Measurements from ENCODE around the gene HIPK2. TPM values are rescaled to one million over a fixed set of nuclear protein-coding genes. Genes with fewer than 3 reads are reported as not detected.

The HIPK2 gene
- total RNA-seq, 4 donors from 2014 or later: 17.9 to 35.9 (median 22.4) TPM

DNA sequence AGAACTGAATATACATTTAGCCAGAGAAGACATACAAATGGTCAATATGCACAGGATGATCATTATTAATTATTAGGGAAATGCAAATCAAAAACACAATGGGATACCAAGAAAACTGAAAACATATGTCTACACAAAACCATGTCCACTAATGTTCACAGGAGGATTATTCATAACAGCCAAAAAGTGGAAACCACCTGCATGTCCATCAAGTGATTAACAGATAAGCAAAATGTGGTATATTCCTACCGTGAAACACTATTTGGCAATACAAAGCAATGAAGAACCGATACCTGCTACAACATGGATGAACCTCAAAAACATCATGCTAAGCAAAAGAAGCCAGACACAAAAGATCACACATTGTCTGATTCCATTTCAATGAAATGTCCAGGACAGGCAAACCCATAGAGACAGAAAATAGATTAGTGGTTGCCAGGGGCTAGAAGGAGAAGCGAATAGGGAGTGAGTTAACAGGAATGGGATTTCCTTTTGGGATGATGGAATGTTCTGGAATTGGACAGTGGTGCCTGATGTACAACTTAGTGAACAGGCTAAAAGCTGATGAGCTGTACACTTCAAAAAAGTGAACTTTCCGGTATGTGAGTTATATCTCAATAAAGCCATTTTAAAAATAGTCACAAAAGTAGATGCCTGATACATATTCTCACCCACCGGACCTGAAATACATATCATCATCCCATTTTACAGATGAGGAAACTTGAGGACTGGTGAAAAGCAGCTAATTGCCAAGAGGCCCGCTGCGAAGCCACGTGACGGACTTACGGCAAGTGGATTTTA lies 33.6 kb downstream of the HIPK2 start:
- no peak for ATAC-seq
- no peak overlapping the region for H3K27ac ChIP-seq
- no peak overlapping the region for H3K4me3 ChIP-seq
- WGBS, 2 donors (ENCODE audit: low coverage in 1 of 2): 92 to 95% methylated on average over 10 of the region's 10 CpGs
- H3K36me3 ChIP-seq: no peaks in the 10 kb centered on the region
- TF ChIP-seq, protein P1, sequence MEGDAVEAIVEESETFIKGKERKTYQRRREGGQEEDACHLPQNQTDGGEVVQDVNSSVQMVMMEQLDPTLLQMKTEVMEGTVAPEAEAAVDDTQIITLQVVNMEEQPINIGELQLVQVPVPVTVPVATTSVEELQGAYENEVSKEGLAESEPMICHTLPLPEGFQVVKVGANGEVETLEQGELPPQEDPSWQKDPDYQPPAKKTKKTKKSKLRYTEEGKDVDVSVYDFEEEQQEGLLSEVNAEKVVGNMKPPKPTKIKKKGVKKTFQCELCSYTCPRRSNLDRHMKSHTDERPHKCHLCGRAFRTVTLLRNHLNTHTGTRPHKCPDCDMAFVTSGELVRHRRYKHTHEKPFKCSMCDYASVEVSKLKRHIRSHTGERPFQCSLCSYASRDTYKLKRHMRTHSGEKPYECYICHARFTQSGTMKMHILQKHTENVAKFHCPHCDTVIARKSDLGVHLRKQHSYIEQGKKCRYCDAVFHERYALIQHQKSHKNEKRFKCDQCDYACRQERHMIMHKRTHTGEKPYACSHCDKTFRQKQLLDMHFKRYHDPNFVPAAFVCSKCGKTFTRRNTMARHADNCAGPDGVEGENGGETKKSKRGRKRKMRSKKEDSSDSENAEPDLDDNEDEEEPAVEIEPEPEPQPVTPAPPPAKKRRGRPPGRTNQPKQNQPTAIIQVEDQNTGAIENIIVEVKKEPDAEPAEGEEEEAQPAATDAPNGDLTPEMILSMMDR (IDR thresholded peaks at IDR 0.05): no peak
- no peak for TF ChIP-seq POLR2AphosphoS5 (IDR thresholded peaks at IDR 0.05)
- no peak for TF ChIP-seq EP300 (IDR thresholded peaks at IDR 0.05)
- no peak for TF ChIP-seq POLR2A (IDR thresholded peaks at IDR 0.05)
- H3K9me3 ChIP-seq: no peaks in the 10 kb centered on the region
- no peaks in the 10 kb centered on the region for H3K27me3 ChIP-seq
- H3K4me1 ChIP-seq: peaks cover 7 to 84% (median 21%) of the 10 kb centered on the region in 3 donors

DNA sequence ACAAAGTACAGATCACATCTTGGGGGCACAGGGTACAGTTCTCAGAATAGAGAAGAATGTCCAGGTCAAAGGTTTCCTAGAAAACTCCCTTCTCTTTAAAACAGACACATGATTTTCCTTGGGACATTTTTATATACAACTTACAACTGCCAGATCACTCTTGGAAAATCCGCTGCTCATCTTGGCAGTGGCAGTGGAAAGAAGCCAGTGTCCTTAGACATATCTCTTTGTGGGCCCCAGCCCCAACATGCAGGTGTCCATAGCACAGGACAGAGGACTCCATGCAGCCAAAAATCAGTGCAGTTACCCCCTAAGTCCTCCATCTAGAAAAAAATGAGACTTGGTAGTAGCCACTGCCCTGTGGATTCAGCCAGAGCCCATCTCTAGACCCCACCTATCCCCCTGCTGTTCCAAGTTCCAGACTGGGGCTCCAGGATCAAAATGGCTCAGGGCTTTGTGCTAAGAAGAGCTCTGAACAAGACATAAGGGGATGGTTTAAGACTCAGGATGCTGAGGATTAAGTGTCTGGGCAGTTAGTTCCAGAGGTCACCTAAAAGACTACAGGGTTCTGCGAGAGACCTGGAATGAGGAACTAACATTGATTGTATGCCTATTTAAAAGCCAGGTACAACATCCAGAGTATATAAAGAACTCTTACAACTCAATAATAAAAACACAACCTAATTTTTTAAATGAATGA lies 34.4 kb downstream of the HIPK2 start:
- no peak overlapping the region for H3K4me3 ChIP-seq
- no peaks in the 10 kb centered on the region for H3K27me3 ChIP-seq
- peaks cover 7 to 90% (median 21%) of the 10 kb centered on the region in 3 donors for H3K4me1 ChIP-seq
- H3K36me3 ChIP-seq: no peaks in the 10 kb centered on the region
- no peak for ATAC-seq
- TF ChIP-seq, protein P1 (IDR thresholded peaks at IDR 0.05): no peak
- no peak for TF ChIP-seq POLR2A (IDR thresholded peaks at IDR 0.05)
- TF ChIP-seq POLR2AphosphoS5 (IDR thresholded peaks at IDR 0.05): no peak
- TF ChIP-seq EP300 (IDR thresholded peaks at IDR 0.05): no peak
- WGBS, 2 donors (ENCODE audit: low coverage in 1 of 2): 50 to 54% methylated on average over 2 of the region's 2 CpGs
- no peaks in the 10 kb centered on the region for H3K9me3 ChIP-seq
- H3K27ac ChIP-seq: no peak overlapping the region

DNA sequence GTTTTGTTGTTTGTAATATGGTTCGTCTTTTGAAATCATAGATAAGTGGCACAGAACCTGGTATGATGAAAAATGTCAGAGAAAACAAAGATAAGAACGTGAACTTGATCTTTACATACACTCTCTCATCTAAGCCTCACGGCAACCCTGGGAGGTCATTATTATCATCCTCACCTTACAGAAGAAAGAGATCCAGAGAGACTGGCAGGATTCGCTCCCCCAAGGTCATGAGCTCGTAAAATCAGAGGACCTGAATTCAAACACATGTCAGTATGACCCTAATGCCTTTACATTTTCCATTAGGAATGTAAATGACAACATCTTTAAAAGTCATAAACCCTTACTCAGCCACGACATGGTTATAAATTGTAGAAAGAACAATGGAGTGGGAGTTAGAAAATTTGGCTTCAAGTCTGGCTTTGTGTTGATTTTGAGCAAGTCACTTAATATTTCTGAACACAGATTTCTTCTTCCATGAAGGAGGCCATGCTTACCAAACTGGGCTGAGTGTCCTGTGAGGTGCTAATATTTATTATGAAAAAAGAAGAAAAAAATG lies 35.9 kb downstream of the HIPK2 start:
- no peaks in the 10 kb centered on the region for H3K36me3 ChIP-seq
- WGBS, 2 donors (ENCODE audit: low coverage in 1 of 2): 82 to 88% methylated on average over 4 to 6 of the region's 6 CpGs
- TF ChIP-seq EP300 (IDR thresholded peaks at IDR 0.05) (no peak), POLR2AphosphoS5 (IDR thresholded peaks at IDR 0.05) (no peak), POLR2A (IDR thresholded peaks at IDR 0.05) (no peak)
- TF ChIP-seq, protein P1 (IDR thresholded peaks at IDR 0.05): no peak
- peaks cover 7 to 91% (median 23%) of the 10 kb centered on the region in 3 donors for H3K4me1 ChIP-seq
- ATAC-seq: no peak
- no peaks in the 10 kb centered on the region for H3K27me3 ChIP-seq
- no peak overlapping the region for H3K27ac ChIP-seq
- H3K9me3 ChIP-seq: no peaks in the 10 kb centered on the region
- H3K4me3 ChIP-seq: no peak overlapping the region

DNA sequence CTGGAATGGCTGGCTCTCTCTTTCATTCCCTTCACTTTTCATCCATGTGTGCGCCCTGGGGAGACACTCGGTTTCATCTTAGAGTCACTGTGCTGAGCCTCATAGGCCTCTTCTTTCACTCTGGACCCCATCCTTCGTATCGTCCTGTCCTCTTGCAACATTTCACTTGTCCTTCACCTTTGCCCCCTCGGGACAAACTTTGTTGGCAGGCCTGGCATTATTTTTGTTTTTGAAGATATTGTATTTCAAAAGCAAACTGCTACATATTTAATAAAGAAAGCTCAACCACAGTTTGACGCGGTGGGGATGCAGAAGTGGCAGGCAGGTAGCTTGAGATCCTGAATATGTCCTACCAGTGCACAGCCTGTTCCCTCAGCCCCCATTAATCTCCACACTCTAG lies 36.6 kb downstream of the HIPK2 start:
- H3K27ac ChIP-seq: peak overlapping the region in 3 of 4 donors; percentile 29 to 41 (median 39)
- H3K4me3 ChIP-seq: no peak overlapping the region
- no peaks in the 10 kb centered on the region for H3K9me3 ChIP-seq
- ATAC-seq: no peak
- no peaks in the 10 kb centered on the region for H3K27me3 ChIP-seq
- H3K4me1 ChIP-seq: peaks cover 7 to 84% (median 21%) of the 10 kb centered on the region in 3 donors
- TF ChIP-seq POLR2A (IDR thresholded peaks at IDR 0.05) (no peak), EP300 (IDR thresholded peaks at IDR 0.05) (no peak), POLR2AphosphoS5 (IDR thresholded peaks at IDR 0.05) (no peak)
- TF ChIP-seq, protein P1 (IDR thresholded peaks at IDR 0.05): no peak
- WGBS, 2 donors (ENCODE audit: low coverage in 1 of 2): 81 to 93% methylated on average over 6 to 7 of the region's 7 CpGs
- no peaks in the 10 kb centered on the region for H3K36me3 ChIP-seq
